HUDEP-2 (cell line): Measurements from ENCODE around the gene ZNF493.

Source experiments
- DNase-seq, 76 experiments: peaks; one replicate each; lab custom pipeline; 2025; ENCODE audit not compliant: unreplicated experiment in 76 of 76; lab: John Stamatoyannopoulos, UW

The ZNF493 gene

DNA sequence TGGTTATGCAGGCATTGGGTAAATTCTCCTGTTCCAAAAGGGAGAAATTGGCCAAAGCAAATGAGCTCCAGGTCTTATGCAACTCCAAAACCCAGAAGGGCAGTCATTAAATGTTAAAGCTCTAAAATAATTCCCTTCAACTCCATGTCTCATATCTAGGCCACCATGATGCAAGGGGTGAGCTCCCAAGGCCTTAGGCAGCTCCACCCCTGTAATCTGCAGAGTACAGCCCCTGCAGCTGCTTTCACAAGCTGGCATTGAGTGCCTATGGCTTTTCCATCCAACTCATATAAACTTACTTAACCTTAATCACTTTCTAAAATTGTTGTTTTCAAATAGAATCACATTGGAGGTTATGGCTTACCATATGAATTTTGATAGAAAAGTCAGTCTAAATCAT lies 63.8 kb downstream of the ZNF493 start:
- peak in 5 of 76 experiments; percentile 9 to 23 (median 13) for DNase-seq

DNA sequence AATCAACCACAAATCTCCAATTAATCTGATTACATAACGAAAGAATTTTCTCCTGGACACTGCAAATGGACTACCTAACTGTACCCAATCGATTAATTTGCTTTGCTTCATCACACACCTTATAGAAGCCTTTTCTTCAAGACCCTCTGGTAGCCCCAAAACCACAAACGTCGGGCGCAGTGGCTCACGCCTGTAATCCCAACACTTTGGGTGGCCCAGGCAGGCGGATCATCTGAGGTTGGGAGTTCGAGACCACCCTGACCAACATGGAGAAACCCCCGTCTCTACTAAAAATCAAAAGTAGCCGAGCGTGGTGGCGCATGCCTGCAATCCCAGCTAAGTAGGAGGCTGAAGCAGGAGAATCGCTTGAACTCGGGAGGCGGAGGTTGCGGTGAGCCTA lies 65.6 kb downstream of the ZNF493 start:
- no peak for DNase-seq

- peak in 1 of 76 experiments; percentile 11 for DNase-seq
These were observed 66.6 kb downstream of the ZNF493 start for GRCh38 chr19:21463449-21464105.

GRCh38 chr19:21466627-21467026 lies 69.7 kb downstream of the ZNF493 start:
- DNase-seq, result no peak

DNA sequence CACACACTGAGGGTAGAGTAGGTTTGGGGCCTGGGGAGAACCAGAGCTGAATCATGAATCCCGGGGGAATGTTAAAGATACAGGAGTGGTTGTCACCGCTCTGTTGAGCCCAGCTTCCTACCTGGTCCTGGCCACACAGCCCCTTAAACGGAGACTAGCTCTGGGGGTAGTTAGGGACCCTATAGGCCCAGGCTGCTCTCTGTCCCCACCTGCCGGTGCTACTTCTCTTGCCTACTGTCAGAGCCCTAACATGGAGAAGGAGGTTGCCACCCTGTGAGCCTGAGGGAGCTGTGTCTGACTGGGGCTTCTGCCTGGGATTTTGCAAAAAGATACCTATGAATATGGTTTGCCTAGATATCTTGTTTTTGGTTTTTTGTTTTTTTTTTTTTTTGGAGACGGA lies 71.9 kb downstream of the ZNF493 start:
- DNase-seq, result no peak

DNA sequence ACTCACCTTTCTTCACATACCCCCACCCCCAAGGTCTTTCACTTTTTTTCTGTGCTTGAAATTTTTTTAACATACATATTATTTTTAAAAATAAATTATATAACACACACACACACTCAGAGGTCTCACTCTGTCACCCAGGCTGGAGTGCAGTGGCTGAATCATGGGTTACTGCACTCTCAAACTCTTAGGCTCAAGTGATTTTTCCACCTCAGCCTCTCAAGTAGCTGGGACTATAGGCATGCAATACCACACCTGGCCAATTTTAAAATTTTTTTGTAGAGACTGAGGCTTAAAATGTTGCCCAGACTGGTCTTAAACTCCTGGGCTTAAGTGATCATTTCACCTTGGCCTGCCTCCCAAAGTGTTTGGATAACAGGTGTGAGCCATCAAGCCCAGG lies 75.6 kb downstream of the ZNF493 start:
- DNase-seq, result no peak

GRCh38 chr19:21474671-21475181 lies 77.8 kb downstream of the ZNF493 start:
- no peak for DNase-seq
